ENCODE measurements around the gene LUC7L.

The LUC7L gene

DNA sequence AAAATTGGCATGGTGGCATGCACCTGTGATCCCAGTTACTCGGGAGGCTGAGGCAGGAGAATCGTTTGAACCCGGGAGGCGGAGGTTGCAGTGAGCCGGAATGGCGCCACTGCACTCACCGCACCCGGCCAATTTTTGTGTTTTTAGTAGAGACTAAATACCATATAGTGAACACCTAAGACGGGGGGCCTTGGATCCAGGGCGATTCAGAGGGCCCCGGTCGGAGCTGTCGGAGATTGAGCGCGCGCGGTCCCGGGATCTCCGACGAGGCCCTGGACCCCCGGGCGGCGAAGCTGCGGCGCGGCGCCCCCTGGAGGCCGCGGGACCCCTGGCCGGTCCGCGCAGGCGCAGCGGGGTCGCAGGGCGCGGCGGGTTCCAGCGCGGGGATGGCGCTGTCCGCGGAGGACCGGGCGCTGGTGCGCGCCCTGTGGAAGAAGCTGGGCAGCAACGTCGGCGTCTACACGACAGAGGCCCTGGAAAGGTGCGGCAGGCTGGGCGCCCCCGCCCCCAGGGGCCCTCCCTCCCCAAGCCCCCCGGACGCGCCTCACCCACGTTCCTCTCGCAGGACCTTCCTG is 49.1 kb downstream of the LUC7L start, which contains the start of gene HBQ1:
Gene HBQ1 (plus strand): TSS at position 359 of the 575 bp plus-strand sequence. CDS start 28 bp downstream, at position 387.
- TF ChIP-seq, protein P1, sequence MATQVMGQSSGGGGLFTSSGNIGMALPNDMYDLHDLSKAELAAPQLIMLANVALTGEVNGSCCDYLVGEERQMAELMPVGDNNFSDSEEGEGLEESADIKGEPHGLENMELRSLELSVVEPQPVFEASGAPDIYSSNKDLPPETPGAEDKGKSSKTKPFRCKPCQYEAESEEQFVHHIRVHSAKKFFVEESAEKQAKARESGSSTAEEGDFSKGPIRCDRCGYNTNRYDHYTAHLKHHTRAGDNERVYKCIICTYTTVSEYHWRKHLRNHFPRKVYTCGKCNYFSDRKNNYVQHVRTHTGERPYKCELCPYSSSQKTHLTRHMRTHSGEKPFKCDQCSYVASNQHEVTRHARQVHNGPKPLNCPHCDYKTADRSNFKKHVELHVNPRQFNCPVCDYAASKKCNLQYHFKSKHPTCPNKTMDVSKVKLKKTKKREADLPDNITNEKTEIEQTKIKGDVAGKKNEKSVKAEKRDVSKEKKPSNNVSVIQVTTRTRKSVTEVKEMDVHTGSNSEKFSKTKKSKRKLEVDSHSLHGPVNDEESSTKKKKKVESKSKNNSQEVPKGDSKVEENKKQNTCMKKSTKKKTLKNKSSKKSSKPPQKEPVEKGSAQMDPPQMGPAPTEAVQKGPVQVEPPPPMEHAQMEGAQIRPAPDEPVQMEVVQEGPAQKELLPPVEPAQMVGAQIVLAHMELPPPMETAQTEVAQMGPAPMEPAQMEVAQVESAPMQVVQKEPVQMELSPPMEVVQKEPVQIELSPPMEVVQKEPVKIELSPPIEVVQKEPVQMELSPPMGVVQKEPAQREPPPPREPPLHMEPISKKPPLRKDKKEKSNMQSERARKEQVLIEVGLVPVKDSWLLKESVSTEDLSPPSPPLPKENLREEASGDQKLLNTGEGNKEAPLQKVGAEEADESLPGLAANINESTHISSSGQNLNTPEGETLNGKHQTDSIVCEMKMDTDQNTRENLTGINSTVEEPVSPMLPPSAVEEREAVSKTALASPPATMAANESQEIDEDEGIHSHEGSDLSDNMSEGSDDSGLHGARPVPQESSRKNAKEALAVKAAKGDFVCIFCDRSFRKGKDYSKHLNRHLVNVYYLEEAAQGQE (IDR thresholded peaks at IDR 0.05; ENCODE audit: insufficient read depth in 1 of 2, low read depth in 2 of 2, low read length in 2 of 2), result peak; percentile 27 to 76; a peak in 3 of 4 replicates
- no peak for TF ChIP-seq POLR2AphosphoS5 (IDR thresholded peaks at IDR 0.05; ENCODE audit: low read depth, low read length)
- no peak for TF ChIP-seq SIN3A (IDR thresholded peaks at IDR 0.05; ENCODE audit: borderline replicate concordance, insufficient read depth, low read length)
- TF ChIP-seq FOXP2 (optimal IDR thresholded peaks at IDR 0.05; ENCODE audit: borderline replicate concordance, extremely low read depth, extremely low read length, insufficient read depth), result no peak

DNA sequence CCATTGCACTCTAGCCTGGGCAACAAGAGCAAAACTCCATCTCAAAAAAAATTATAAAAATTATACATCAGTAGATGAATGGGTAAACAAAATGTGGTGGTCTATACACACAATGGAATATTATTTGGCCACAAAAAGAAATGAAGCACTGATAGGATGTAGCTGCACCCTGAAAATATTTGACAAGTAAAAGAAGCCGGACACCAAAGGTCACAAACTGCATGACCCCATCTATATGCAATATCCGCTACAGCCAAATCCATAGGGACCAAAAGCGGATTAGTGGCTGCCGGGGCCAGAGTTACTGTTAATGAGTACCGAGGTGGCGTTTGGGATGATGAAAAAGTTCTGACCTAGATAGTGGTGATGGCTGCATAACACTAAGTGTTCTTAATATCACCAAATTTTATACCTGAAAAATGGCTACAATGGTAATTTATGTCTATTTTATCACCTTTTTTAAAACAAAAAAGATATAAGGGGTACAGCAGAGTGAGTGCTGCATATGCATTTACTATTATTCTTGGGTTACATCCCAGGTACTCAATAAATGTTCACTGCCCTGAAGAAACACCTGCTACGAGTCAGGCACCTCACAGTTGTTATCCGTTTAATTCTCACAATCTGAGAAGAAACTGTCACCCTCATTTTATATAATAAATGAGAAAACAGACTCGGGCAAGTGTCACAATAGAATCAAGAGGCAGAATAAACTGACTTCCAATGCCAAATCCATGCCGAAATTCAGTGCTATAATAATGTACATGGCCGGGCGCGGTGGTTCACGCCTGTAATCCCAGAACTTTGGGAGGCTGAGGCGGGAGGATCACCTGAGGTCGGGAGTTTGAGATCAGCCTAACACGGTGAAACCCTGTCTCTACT is 49.8 kb downstream of the LUC7L start:
- TF ChIP-seq SIN3A (IDR thresholded peaks at IDR 0.05; ENCODE audit: borderline replicate concordance, insufficient read depth, low read length) (no peak), POLR2AphosphoS5 (IDR thresholded peaks at IDR 0.05; ENCODE audit: low read depth, low read length) (no peak), FOXP2 (optimal IDR thresholded peaks at IDR 0.05; ENCODE audit: borderline replicate concordance, extremely low read depth, extremely low read length, insufficient read depth) (no peak), TAF1 (IDR thresholded peaks at IDR 0.05; ENCODE audit: borderline replicate concordance, insufficient read depth, low read length) (no peak)
- TF ChIP-seq, protein P1 (IDR thresholded peaks at IDR 0.05; ENCODE audit: insufficient read depth in 1 of 2, low read depth in 2 of 2, low read length in 2 of 2), result no peak

DNA sequence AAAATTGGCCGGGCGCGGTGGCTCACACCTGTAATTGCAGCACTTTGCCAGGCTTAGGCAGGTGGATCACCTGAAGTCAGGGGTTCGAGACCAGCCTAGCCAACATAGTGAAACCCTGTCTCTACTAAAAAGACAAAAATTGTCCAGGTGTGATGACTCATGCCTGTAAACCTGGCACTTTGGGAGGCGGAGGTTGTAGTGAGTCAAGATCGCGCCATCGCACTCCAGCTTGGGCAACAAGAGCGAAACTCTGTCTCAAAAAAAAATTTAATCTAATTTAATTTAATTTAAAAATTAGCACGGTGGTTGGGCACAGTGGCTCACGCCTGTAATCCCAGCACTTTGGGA is 50.6 kb downstream of the LUC7L start:
- TF ChIP-seq TAF1 (IDR thresholded peaks at IDR 0.05; ENCODE audit: borderline replicate concordance, insufficient read depth, low read length) (no peak), FOXP2 (optimal IDR thresholded peaks at IDR 0.05; ENCODE audit: borderline replicate concordance, extremely low read depth, extremely low read length, insufficient read depth) (no peak), POLR2AphosphoS5 (IDR thresholded peaks at IDR 0.05; ENCODE audit: low read depth, low read length) (no peak), SIN3A (IDR thresholded peaks at IDR 0.05; ENCODE audit: borderline replicate concordance, insufficient read depth, low read length) (no peak)
- TF ChIP-seq, protein P1 (IDR thresholded peaks at IDR 0.05; ENCODE audit: insufficient read depth in 1 of 2, low read depth in 2 of 2, low read length in 2 of 2), result no peak

DNA sequence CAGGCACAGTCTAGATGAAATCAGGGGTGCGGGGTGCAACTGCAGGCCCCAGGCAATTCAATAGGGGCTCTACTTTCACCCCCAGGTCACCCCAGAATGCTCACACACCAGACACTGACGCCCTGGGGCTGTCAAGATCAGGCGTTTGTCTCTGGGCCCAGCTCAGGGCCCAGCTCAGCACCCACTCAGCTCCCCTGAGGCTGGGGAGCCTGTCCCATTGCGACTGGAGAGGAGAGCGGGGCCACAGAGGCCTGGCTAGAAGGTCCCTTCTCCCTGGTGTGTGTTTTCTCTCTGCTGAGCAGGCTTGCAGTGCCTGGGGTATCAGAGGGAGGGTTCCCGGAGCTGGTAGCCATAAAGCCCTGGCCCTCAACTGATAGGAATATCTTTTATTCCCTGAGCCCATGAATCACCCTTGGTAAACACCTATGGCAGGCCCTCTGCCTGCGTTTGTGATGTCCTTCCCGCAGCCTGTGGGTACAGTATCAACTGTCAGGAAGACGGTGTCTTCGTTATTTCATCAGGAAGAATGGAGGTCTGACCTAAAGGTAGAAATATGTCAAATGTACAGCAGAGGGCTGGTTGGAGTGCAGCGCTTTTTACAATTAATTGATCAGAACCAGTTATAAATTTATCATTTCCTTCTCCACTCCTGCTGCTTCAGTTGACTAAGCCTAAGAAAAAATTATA is 51.1 kb downstream of the LUC7L start:
- no peak for TF ChIP-seq TAF1 (IDR thresholded peaks at IDR 0.05; ENCODE audit: borderline replicate concordance, insufficient read depth, low read length)
- no peak for TF ChIP-seq SIN3A (IDR thresholded peaks at IDR 0.05; ENCODE audit: borderline replicate concordance, insufficient read depth, low read length)
- TF ChIP-seq, protein P1 (IDR thresholded peaks at IDR 0.05; ENCODE audit: insufficient read depth in 1 of 2, low read depth in 2 of 2, low read length in 2 of 2), result no peak
- TF ChIP-seq POLR2AphosphoS5 (IDR thresholded peaks at IDR 0.05; ENCODE audit: low read depth, low read length), result no peak
- TF ChIP-seq FOXP2 (optimal IDR thresholded peaks at IDR 0.05; ENCODE audit: borderline replicate concordance, extremely low read depth, extremely low read length, insufficient read depth), result no peak
